Measurements from ENCODE around the gene SNX33. TPM values are rescaled to one million over a fixed set of nuclear protein-coding genes. Genes with fewer than 3 reads are reported as not detected.
"Not testable (repeated sequence)": the region's sequence is repeated elsewhere in the genome, so short reads cannot be mapped to it uniquely, and the experiment has no call there.

Gene SNX33
- total RNA-seq, 1 donor = 19.9 TPM

- no peak overlapping the region for H3K4me3 ChIP-seq (ENCODE audit: low read depth, low read length)
- DNase-seq (ENCODE audit: low read depth) = no peak
- TF ChIP-seq, protein P1, sequence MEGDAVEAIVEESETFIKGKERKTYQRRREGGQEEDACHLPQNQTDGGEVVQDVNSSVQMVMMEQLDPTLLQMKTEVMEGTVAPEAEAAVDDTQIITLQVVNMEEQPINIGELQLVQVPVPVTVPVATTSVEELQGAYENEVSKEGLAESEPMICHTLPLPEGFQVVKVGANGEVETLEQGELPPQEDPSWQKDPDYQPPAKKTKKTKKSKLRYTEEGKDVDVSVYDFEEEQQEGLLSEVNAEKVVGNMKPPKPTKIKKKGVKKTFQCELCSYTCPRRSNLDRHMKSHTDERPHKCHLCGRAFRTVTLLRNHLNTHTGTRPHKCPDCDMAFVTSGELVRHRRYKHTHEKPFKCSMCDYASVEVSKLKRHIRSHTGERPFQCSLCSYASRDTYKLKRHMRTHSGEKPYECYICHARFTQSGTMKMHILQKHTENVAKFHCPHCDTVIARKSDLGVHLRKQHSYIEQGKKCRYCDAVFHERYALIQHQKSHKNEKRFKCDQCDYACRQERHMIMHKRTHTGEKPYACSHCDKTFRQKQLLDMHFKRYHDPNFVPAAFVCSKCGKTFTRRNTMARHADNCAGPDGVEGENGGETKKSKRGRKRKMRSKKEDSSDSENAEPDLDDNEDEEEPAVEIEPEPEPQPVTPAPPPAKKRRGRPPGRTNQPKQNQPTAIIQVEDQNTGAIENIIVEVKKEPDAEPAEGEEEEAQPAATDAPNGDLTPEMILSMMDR (IDR thresholded peaks at IDR 0.05; ENCODE audit: insufficient read depth, low read depth, low read length) = no peak
Measured at GRCh38 chr15:75695220-75695619, 47.5 kb downstream of the SNX33 start.

DNA sequence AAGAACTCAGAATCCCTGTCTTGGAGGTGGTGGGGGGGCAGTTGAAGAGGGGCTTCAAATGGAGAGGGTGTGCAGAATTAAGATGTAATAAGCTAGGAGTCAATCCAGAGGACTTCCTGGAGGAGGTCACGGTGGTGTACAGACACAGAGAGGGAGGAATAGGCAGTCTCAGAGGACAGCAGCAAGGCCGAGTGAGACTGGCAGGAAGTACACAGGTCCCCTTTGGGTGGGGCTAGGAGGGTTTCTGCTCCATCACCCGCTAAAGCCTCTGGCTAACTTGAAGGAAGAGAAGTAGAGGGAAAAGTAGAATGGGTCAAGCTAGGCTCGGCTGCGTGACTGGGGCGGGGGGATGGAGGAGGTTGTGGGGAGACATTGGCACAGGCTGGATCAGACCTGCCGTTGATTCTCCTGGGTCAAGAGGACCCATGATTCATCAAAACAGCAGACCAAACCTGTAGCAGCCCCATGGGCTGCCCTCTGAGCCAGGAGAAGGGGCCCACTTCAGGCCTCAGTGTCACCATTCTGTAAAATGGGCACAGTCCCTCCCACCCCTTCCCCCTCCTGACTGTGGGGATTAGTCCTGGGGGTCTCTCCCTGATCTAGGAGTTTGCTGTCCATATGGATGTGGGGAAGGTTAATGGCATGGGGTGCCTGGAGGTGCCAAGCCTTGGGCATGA, 48.1 kb downstream of the SNX33 start:
- no peak for DNase-seq (ENCODE audit: low read depth)
- H3K4me3 ChIP-seq (ENCODE audit: low read depth, low read length) = no peak overlapping the region
- TF ChIP-seq, protein P1 (IDR thresholded peaks at IDR 0.05; ENCODE audit: insufficient read depth, low read depth, low read length) = no peak

GRCh38 chr15:75696311-75696720, 48.6 kb downstream of the SNX33 start:
- DNase-seq (ENCODE audit: low read depth) = no peak
- no peak overlapping the region for H3K4me3 ChIP-seq (ENCODE audit: low read depth, low read length)
- TF ChIP-seq, protein P1 (IDR thresholded peaks at IDR 0.05; ENCODE audit: insufficient read depth, low read depth, low read length) = no peak

DNA sequence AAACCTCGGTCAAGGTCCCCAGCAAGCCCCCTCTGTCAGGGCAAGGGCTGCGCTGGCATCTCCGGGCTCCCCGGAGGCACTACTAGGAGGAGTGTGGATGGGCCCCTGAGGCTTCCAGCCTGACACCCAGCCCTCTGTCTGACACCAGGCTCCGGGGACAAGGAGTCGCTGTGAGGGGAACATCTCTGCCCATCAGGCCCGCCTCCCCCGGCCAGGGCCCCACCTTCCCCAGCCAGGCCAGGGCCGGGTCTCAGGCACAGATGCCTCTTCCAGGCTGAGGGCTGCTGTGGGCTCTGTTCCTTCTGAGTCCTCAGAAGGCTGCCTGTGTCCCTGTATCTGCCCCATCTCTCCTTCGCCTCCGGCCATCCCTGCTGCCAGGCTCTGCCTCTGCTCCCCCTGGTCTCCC, 49.1 kb downstream of the SNX33 start:
- H3K4me3 ChIP-seq (ENCODE audit: low read depth, low read length) = no peak overlapping the region
- DNase-seq (ENCODE audit: low read depth) = no peak
- TF ChIP-seq, protein P1 (IDR thresholded peaks at IDR 0.05; ENCODE audit: insufficient read depth, low read depth, low read length) = no peak

DNA sequence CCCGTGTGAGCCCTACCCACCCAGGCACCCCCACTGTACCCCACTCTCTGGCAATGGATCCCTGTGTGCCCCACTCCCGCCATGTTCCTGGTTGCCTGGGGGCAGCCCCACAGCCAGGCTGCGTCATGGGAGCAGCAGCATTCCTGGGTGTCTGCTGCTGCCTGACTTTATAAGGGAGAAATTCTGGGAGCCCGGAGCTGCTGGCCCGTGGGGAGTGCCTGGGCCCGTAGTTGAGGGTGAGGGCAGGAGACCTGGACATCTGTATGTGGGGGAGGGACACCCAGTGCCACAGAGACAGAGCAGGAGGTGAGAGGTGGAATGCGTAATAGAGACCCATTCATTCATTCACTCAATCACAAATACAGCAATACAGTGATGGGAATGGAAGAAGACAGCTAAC, 49.8 kb downstream of the SNX33 start:
- no peak overlapping the region for H3K4me3 ChIP-seq (ENCODE audit: low read depth, low read length)
- TF ChIP-seq, protein P1 (IDR thresholded peaks at IDR 0.05; ENCODE audit: insufficient read depth, low read depth, low read length) = no peak
- DNase-seq (ENCODE audit: low read depth) = no peak

GRCh38 chr15:75697974-75698747, 50.4 kb downstream of the SNX33 start:
- H3K4me3 ChIP-seq (ENCODE audit: low read depth, low read length); DNase-seq (ENCODE audit: low read depth): not testable (repeated sequence)

DNA sequence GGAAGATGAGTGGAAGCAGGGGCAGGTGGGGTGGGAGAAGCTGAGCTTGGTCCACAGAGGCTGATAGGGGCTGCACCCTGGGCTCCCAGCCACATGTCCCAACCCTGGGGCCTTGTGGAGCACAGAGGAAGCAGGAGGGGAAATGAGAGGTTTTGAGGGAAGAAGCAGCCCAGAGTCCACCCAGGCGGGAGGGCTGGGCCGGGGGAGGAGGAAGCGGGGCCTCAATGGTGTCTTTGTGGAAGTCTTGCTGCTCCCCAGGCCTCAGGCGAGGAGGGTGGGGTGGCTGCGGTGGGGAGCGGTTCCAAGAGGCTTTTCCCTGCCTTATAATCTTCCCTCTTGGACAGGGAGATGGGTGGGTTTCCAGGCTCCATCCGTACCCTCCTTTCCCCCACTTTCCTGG, 51.8 kb downstream of the SNX33 start:
- DNase-seq (ENCODE audit: low read depth) = not testable (repeated sequence)

DNA sequence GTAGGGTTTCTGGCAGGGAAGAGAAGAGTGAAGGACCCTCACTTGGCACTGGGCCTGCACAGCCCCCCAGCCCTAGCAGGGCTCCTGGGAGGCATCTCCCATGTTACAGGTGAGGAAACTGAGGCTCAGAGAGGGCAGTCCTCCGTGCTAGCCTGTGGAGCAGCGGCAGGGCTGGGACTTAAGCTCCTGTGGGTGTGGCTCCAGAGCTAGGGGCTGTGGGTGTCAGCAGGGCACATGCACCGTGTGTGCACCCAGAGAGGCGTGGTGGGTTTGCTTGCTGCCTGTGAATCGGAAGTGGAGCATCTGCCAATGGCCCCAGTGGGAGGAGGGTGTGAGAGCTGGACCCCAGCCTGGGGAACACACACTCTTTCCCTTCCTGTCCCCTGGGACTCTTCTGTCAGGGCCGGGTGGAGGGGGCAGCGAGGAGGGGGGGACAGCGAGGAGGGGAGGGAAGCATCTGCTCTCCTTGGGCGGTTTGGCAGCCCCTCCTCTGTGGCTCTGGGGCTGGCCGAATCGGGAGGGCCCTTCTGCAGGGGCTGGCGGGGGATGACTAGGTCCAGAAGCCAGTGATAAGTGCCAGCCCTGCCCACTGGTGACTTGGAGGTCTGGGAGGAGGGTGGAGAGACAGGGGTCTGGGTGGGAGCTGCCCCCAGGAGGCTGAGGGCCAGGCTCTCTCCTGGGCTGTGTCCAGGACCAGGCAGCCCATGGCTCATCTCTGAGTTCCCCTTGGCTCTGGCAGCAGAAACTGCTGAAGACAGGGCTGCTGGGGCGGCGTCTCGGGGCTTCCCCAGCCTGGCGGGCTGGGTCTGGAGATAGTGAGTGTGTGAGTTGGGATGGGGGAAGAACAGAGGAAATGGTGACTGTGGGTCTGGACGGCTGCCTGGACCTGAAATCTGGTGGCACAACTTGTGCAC, 52.5 kb downstream of the SNX33 start:
- peak; percentile 68 for DNase-seq (ENCODE audit: low read depth)

More for the DNA sequence above, 51.8 kb downstream of the SNX33 start:
- H3K4me3 ChIP-seq (ENCODE audit: low read depth, low read length) = not testable (repeated sequence)

DNA sequence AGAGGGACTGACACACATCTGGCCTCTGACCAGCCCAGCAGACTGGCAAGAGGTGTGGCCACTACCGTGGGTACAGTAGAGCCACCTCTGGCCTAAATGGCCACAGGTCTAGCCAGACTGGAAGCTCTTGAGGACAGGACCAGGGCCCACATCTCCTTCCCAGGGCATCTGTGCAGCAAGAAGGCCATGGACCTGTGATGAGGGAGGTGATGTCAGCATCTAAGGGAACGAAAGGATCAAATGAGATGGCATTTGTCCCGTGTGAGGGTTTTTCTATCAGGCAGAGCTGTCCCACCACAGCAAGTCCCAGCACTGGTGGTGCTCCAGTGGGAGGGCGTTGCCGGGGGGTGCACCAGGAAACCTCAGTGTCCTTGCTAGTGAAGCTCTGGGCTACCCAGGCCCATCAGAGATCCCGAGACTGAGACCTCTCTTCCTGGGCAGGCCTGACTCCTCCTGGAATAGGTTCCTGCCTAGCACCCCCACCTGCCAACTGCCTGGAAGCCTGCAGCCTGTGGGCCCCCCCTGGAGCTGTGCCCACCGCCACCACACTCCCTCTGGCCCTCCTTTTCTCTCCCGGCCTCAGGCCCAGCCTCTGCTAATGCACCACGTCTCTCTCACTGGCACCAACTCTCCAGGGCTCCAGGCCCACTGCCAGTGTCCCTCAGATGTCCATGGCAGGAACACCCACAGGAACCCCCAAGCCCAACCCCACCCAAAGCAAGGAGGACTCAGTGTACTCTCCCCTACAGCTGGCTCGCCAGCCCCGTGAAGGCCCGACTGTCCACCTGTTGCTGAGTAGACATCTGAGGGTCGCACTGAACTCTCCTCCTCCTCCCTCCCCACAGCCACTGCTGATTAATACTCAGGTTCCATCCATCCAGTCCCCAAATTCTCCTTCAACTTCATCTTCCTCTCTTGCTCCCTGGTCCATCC, 53.6 kb downstream of the SNX33 start:
- not testable (repeated sequence) for DNase-seq (ENCODE audit: low read depth); H3K4me3 ChIP-seq (ENCODE audit: low read depth, low read length)

More for the DNA sequence above, 52.5 kb downstream of the SNX33 start:
- H3K4me3 ChIP-seq (ENCODE audit: low read depth, low read length) = not testable (repeated sequence)
